ENCODE measurements around the gene OR14K1.
"Not testable (repeated sequence)": the region's sequence is repeated elsewhere in the genome, so short reads cannot be mapped to it uniquely, and the experiment has no call there.

OR14K1 gene, protein sequence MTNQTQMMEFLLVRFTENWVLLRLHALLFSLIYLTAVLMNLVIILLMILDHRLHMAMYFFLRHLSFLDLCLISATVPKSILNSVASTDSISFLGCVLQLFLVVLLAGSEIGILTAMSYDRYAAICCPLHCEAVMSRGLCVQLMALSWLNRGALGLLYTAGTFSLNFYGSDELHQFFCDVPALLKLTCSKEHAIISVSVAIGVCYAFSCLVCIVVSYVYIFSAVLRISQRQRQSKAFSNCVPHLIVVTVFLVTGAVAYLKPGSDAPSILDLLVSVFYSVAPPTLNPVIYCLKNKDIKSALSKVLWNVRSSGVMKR

DNA sequence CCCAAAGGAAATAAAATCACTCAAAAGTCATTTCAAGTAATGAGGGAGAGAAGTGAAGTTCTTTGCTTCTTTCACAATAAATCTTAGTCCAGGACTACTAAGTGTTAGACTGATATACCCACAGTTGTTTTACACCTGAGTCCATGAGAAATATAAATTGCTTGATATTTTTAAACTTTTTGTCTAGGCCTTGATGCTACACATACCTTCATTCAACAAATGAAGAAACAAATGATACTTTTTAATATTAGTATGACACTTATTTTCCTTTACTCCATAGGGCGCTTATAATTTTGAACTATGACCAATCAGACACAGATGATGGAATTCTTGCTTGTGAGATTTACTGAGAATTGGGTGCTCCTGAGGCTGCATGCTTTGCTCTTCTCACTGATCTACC is at the start of gene OR14K1:
Gene OR14K1, plus strand, starts transcription at position 301 of the 400 bp plus-strand sequence. Its CDS starts 0 bp downstream, at position 301.
- no peak for DNase-seq

DNA sequence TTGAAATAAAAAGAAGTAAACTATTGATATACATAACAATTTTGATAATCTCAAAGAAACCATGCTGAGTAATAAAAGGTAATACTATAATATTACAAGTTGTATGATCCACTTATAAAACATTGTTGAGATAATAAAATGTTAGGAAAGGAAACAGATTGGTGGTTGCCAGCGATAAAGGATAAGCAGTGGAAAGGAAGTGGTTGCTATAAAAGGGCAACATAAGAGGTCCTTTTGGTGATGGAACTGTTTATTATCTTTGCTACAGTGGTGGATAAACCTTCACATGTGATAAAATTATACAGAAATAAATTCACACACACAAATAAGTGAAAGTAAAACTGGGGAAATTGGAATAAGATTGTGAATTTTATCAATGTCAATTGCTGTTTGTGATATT is 37.1 kb upstream of the OR14K1 start:
- no peak for DNase-seq

DNA sequence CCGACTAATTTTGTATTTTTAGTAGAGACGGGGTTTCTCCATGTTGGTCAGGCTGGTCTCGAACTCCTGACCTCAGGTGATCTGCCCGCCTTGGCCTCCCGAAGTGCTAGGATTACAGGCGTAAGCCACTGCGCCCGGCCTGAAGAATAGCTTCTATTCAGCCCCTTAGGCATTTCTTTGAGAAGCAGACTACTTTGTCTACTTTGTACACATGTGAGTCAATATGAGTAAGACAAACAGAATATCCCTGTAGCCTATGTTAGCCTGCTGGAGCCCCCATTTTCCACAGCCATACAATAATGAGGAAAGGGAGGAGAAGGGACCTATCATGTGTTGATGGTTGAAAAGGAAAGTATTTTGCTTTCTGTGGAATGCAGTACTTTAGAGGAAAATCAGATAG is 27.7 kb upstream of the OR14K1 start:
- not testable (repeated sequence) for DNase-seq

DNA sequence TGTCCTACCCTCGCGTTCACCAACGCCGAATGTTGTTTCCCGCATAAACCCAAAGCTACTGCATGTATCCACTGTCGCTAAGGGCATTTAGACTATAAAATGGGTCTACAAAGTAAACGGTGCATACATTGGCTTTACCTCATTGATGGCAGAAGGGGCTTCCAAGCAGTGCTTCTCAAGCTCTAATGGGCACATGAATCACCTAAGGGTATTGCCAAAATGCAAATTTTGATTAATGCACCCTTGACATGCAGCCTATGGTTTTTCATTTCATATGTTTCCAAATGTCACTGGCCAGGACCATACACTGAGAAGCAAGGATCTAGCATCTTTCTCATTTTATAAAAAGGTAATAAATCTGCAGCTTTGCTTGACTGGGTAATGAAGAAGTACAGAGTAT is 24.7 kb upstream of the OR14K1 start:
- no peak for DNase-seq

DNA sequence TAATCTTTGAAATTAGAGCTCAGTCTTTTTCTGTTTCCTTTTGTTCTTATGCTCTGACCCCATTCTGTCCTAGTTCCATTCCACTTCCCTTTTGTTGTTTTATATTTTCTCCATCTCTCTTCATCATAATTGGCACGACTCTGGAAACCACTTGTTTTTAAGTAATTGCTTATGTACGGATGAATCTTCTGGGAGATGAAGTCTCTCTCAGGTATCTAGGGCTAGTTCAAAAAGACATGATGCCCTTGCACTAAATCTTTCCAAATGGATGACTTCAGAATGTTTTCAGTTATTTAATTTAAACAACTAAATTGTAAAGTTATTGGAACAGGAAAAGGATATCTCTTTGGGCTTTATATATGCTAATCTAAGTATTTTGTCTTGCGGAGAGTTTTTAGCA is 21.9 kb upstream of the OR14K1 start, which contains the start of gene OR6F1:
Gene OR6F1, minus strand, starts transcription at position 101 of the 400 bp plus-strand sequence. CDS start 3,891 bp downstream, outside the sequence.
- DNase-seq = no peak

DNA sequence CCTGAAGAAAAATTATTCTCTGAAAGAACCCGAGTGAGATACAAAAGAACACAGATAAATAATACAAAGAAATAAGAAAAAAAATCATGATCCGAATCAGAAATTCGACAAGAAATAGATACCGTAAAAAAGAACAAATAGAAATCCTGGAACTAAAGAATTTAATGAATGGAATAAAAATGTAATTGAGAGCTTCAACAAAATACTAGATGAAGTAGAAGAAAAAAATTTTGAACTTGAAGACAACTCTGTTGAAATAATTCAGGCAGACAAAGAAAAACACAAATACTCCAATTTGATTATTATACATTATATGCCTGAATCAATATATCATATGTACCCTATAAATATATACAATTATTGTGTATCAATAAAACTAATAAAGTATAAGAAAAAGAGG is 17.2 kb upstream of the OR14K1 start:
- no peak for DNase-seq

DNA sequence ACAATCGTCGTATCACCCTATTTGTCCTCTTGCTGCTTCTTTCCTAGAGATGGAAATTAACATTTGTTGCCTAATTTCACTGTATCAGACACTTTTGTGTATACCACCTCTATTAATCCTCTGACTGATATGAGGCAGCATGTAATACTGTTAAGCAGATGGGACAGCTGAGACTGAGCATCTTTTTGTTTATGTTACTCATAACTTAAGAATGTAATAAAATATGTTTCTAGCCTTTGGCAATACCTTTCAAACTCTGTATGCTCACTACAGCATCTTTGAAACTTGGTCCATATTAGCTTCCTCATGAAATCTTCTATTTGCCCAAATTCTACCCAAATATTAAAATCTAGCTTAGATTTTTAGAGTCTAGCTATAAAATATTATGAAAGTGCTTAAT is 2.3 kb downstream of the OR14K1 start:
- DNase-seq = no peak

DNA sequence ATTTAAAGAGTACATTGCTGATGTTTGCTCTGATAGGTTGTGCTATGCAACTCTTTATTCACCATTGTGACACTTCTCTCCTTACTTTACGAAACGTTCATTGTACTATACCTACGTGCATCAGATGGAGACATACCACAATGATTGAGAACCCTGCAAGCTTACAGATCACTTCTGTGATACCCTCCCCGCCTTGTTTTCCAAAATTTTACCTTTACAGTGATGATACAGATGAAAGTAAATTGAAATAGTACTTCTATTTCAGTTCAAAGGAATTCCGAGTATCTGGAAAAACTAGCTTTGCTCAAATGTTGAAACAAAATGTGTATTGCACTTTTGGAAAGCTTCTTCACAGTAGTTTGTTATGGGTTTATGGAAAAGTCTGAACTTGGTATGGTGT is 3.3 kb downstream of the OR14K1 start:
- DNase-seq = no peak

DNA sequence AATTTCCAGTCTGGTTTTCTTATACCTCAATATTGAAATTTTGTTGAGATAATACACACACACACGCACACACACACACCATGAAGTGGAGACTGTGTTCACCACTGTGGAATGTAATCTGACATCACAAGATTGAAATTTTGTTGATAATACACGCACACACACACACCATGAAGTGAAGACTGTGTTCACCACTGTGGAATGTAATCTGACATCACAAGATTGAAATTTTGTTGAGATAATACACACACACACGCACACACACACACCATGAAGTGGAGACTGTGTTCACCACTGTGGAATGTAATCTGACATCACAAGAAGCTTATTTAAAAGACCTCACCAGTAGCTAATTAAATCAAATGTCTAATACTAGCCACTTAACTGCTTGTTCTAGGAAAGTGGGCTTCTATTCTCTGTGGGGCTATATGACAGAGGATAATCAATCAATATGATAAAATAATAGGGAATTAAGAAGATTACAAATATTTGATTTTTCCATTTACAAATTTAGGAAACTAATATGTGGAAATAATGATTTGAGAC is 3.9 kb downstream of the OR14K1 start:
- not testable (repeated sequence) for DNase-seq

DNA sequence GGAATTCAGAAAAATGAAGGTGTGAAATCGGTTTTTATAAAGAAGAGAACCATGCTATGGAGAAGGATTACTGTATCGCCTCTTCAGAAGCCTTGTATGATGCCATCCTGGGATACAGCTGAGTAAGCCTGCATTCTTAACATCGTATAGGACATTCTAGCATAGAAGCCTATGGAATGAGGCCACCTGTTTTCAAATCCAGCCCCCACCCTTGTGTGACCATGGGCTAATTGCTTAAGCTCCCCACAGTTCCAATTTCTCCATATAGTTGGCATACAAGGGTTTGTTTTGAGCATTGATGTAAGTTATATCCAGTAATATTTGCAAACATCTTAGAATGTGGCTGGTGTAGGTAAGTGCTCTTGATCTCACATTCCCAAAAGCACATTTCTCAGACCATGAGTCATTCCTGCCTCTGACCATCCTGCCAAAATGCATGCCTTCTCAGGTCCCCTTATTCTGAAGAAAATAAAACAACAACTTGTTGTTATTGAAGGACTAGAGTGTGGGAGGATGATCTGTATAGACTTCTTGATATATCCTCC is 8.0 kb downstream of the OR14K1 start:
- no peak for DNase-seq

DNA sequence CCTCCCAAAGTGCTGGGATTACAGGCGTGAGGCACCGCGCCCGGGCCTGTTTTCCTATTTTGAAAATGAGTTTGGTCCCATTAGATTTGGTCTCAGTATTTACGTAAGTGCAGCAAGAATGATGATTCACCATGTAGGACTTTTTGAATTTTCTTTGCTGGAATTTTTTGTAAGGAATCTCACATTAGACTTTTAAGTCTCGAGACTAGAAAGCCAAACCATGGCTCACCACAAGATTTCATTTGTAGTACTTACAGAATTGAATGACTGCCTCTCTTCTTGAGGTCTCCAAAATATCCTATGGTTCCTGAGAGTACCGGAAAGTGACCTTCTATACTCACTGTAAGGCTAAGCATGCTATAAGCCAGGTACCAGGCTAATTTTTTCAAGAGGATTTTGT is 9.2 kb downstream of the OR14K1 start:
- no peak for DNase-seq

DNA sequence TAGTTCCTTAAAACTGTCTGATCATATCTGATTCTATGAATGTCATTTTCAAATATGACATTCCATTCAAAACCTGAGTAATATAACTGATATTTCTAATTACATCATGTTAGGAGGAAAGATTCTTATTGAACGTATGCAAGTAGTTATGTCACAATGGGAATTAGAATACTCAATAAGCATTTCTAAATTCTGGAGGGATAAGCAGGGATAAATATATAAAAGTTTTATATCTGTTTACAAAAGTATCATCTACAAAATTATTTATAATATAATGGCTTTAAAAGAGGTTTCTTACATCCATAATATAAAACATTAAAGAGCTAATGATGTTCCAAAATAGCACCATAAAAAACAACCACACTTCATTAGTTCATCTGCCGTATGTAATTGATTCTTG is 9.6 kb downstream of the OR14K1 start, which contains the start of gene OR14A2:
Gene OR14A2, minus strand, starts transcription at position 101 of the 400 bp plus-strand sequence.
- DNase-seq = no peak

DNA sequence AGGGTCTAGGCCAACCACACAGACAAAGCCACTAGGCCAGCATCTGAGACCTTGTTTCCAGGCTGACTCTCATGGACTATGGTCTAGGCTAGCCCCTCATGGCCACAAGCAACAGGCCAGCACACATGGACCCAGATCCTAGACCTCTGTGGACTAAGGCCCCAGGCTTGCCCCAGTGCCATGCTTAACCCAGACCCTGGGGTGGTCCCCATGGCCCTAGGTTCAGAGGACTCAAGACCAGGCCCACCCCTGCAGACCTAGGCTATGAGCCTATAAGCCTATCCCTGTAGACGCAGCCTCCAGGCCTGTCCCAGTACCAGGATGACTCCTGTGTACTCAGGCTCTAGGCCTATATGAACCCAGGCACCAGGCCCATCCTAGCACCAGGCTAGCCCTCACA is 11.5 kb downstream of the OR14K1 start:
- DNase-seq = no peak

DNA sequence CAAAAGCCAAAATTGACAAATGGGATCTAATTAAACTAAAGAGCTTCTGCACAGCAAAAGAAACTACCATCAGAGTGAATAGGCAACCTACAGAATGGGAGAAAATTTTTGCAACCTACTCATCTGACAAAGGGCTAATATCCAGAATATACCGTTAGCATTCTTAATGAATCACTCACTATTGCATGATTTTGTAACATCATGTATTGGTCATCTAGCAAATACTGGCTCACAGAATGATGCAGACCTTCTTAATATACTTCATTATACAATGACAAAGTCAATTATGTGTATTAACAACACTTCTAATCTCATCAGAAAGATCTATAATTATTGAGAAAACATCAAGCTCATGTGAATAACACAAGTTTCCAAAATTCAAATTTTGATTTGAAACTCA is 15.9 kb downstream of the OR14K1 start:
- DNase-seq = not testable (repeated sequence)

DNA sequence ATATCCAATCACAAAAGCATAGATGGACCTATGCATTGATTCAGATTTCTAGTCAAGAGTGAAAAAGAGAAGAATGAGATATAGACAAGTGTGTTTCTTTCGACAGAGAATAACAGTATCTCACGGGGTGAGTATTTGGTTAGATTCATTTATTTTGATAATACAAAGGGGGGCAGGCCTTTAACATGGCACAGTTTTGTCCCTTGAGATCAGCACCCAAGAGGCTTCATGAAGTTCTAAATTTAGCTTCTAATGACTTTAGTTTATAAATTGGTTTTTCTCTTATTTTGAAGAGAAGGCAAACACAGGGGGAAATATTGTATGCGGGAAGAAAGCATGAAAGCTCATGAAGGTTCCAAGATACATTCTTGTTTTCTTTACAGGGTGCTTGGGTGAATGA is 22.0 kb downstream of the OR14K1 start, which contains the start of gene OR1C1:
Gene OR1C1, minus strand, starts transcription at position 101 of the 400 bp plus-strand sequence. CDS start 2,150 bp downstream, outside the sequence.
- no peak for DNase-seq

DNA sequence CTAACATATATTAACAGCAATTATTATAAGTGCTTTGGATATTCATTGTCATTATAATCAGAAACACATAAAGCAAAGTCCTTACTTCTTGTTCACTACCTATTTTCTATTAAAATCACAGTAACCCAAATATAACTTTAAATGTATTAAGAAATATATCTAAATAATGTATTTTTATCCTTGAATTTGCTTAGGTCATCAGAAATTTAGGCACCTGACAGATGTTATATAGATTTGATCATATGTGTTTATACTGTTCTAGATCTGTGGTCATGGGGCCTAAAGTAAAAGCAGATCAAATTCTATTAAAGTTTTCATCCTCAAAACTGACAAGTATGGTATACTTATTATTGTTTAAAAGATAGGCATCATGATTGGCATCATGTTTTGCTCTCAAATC is 31.2 kb downstream of the OR14K1 start:
- DNase-seq = no peak
